Activated CD8-positive, alpha-beta T cell treated with anti-CD3 and anti-CD28 coated beads for 36 hours (primary cell): ENCODE results near the gene CLDN1. TPM values are rescaled to one million over a fixed set of nuclear protein-coding genes. Genes with fewer than 3 reads are reported as not detected.

Experiments
- ATAC-seq: fragments of 200-7000 bp; cut with Tn5 transposase; one replicate; pipeline ENCODE4 v1.10.0; 2021; ENCODE audit warnings: mild to moderate bottlenecking, moderate library complexity
- CTCF ChIA-PET: fragments of 350-600 bp; sonication (Branson Sonifier 250); formaldehyde crosslinking; loops from one replicate; lab custom pipeline; 2021; ENCODE audit warnings: antibody characterized with exemption; lab: Charles Lee
- POLR2A ChIA-PET: fragments of 350-600 bp; sonication (Branson Sonifier 250); formaldehyde crosslinking; loops from one replicate; lab custom pipeline; 2021; ENCODE audit warnings: antibody characterized with exemption; lab: Charles Lee
- DNase-seq: peaks from one replicate; pipeline ENCODE4 v3.0.0-alpha.2; 2020
- H3K27ac Mint-ChIP-seq: one replicate; pipeline ENCODE4 v1.8.0; 2021; ENCODE audit warnings: mild to moderate bottlenecking, mixed read lengths
- H3K27me3 Mint-ChIP-seq: one replicate; pipeline ENCODE4 v1.8.0; 2021; ENCODE audit warnings: mixed read lengths
- H3K36me3 Mint-ChIP-seq: one replicate; pipeline ENCODE4 v1.8.0; 2021; ENCODE audit warnings: low read depth, mixed read lengths
- H3K4me1 Mint-ChIP-seq: one replicate; pipeline ENCODE4 v1.8.0; 2021; ENCODE audit warnings: low read depth, mixed read lengths
- H3K4me3 Mint-ChIP-seq: one replicate; pipeline ENCODE4 v1.8.0; 2021; ENCODE audit warnings: mild to moderate bottlenecking, moderate library complexity, mixed read lengths
- H3K9me3 Mint-ChIP-seq: one replicate; pipeline ENCODE4 v1.8.0; 2021; ENCODE audit warnings: mixed read lengths
- intact Hi-C: fragments of 100-400 bp; cut with micrococcal nuclease; formaldehyde crosslinking; loops from one replicate; pipeline ENCODE4 v1.10.0; 2022
- total RNA-seq, 2 experiments: library from RNA; stranded (reverse); gene quantifications; one replicate each; pipeline ENCODE4 v1.2.3, GENCODE V29; 2021
- TF ChIP-seq, protein P1 (sequence below): fragments of 200-600 bp; IDR thresholded peaks from one replicate; pipeline ENCODE4 v1.8.0; 2022; ENCODE audit warnings: antibody characterized with exemption, mild to moderate bottlenecking

Gene CLDN1
- total RNA-seq, 2 experiments from 2014 or later, result 0.58 to 0.77 TPM

DNA sequence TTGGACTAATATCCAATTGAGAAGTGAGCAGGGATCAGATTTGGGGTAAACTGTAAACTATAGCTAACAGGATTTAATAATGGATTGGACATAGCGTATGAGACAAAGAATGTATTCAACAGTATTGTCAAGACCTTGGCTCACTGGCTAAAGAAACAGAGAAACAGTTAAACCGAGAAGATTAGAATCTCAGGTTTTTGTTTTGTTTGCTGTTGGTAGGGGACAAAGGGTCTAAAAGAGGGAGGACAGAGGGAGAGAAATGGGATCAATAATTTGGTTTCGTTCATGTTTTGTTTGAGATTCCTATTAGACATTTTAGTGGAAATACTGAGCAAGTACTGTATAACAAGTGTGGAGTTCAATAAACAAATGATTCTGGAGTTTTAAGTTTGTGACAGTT, 28.6 kb downstream of the CLDN1 start:
- POLR2A ChIA-PET, result no interaction called here
- H3K27ac Mint-ChIP-seq, result no peak overlapping the region
- H3K4me3 Mint-ChIP-seq, result no peak overlapping the region
- intact Hi-C loops, result no loop called here
- H3K27me3 Mint-ChIP-seq, result peaks cover 2% of the 10 kb centered on the region
- H3K36me3 Mint-ChIP-seq, result no peaks in the 10 kb centered on the region
- TF ChIP-seq, protein P1, sequence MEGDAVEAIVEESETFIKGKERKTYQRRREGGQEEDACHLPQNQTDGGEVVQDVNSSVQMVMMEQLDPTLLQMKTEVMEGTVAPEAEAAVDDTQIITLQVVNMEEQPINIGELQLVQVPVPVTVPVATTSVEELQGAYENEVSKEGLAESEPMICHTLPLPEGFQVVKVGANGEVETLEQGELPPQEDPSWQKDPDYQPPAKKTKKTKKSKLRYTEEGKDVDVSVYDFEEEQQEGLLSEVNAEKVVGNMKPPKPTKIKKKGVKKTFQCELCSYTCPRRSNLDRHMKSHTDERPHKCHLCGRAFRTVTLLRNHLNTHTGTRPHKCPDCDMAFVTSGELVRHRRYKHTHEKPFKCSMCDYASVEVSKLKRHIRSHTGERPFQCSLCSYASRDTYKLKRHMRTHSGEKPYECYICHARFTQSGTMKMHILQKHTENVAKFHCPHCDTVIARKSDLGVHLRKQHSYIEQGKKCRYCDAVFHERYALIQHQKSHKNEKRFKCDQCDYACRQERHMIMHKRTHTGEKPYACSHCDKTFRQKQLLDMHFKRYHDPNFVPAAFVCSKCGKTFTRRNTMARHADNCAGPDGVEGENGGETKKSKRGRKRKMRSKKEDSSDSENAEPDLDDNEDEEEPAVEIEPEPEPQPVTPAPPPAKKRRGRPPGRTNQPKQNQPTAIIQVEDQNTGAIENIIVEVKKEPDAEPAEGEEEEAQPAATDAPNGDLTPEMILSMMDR, result no peak
- no peak for ATAC-seq
- DNase-seq, result no peak
- no peaks in the 10 kb centered on the region for H3K4me1 Mint-ChIP-seq
- H3K9me3 Mint-ChIP-seq, result peaks cover 13% of the 10 kb centered on the region
- CTCF ChIA-PET, result interaction anchor here (1.0 kb wide), 1 partner anchor 29 kb away, joined by 4 read pairs; the partner anchor contains the start of gene CLDN1

DNA sequence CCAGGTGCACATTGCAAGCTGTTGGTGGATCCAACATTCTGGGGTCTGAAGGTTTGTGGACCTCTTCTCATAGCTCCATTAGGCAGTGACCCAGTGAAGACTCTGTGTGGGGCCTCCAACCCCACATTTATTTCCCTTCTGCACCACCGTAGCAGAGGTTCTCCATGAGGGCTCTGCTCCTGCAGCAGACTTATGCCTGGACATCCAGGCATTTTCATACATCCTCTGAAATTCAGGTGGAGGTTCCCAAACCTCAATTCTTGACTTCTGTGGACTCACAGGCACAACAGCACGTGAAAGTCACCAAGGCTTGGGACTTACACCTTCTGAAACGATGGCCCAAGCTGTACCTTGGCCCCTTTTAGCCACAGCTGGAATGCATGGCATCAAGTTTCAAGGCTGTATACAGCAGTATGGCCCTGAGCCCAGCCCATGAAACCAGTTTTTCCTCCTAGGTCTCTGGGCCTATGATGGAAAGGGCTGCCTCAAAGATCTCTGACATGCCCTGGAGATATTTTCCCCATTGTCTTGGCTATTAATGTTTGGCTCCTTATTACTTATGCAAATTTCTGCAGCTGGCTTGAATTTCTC, 30.2 kb downstream of the CLDN1 start:
- H3K27me3 Mint-ChIP-seq, result peaks cover 2% of the 10 kb centered on the region
- no peak overlapping the region for H3K27ac Mint-ChIP-seq
- ChIA-PET CTCF (no interaction called here), POLR2A (no interaction called here)
- no peaks in the 10 kb centered on the region for H3K36me3 Mint-ChIP-seq
- H3K4me3 Mint-ChIP-seq, result no peak overlapping the region
- ATAC-seq (no peak), DNase-seq (no peak)
- TF ChIP-seq, protein P1, result no peak
- intact Hi-C loops, result no loop called here
- peaks cover 20% of the 10 kb centered on the region for H3K9me3 Mint-ChIP-seq
- H3K4me1 Mint-ChIP-seq, result no peaks in the 10 kb centered on the region

- peaks cover 29% of the 10 kb centered on the region for H3K9me3 Mint-ChIP-seq
- TF ChIP-seq, protein P1, result no peak
- H3K27ac Mint-ChIP-seq, result no peak overlapping the region
- ChIA-PET POLR2A (no interaction called here), CTCF (interaction anchor here (1.3 kb wide), 1 partner anchor 32 kb away, joined by 4 read pairs; the partner anchor contains the start of gene CLDN1)
- H3K4me3 Mint-ChIP-seq, result no peak overlapping the region
- no peaks in the 10 kb centered on the region for H3K4me1 Mint-ChIP-seq
- H3K27me3 Mint-ChIP-seq, result no peaks in the 10 kb centered on the region
- DNase-seq, result no peak
- intact Hi-C loops, result no loop called here
- ATAC-seq, result no peak
- peaks cover 3% of the 10 kb centered on the region for H3K36me3 Mint-ChIP-seq
Observed at GRCh38 chr3:190289989-190290388, 32.3 kb downstream of the CLDN1 start.

DNA sequence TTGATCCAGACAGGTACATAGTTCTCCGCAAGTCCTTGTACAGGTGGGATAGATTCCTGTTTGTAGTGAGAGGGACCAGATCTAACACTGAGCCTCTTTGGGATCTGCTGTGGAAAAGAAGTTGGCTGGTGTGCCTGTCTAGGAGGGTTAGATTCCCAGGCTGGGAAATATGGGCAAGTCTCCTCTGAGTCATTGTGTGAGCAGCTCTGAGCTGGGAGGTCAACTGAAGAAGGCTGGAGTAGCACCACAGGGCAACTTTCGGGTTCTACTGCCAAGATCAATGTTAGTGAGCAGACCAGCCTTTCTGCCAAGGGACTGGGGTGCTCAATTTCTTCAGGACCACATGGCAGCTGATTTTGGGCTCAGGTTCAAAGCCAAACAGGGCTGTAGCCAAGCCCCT, 33.4 kb downstream of the CLDN1 start:
- no peak for ATAC-seq
- H3K27me3 Mint-ChIP-seq, result no peaks in the 10 kb centered on the region
- H3K4me3 Mint-ChIP-seq, result no peak overlapping the region
- CTCF ChIA-PET, result no interaction called here
- DNase-seq, result no peak
- POLR2A ChIA-PET, result no interaction called here
- H3K4me1 Mint-ChIP-seq, result no peaks in the 10 kb centered on the region
- intact Hi-C loops, result no loop called here
- TF ChIP-seq, protein P1, result no peak
- H3K9me3 Mint-ChIP-seq, result peaks cover 30% of the 10 kb centered on the region
- H3K36me3 Mint-ChIP-seq, result peaks cover 3% of the 10 kb centered on the region
- H3K27ac Mint-ChIP-seq, result no peak overlapping the region

- Mint-ChIP-seq H3K36me3 (peaks cover 3% of the 10 kb centered on the region), H3K4me3 (no peak overlapping the region), H3K4me1 (no peaks in the 10 kb centered on the region), H3K27me3 (no peaks in the 10 kb centered on the region), H3K9me3 (peaks cover 22% of the 10 kb centered on the region), H3K27ac (no peak overlapping the region)
- TF ChIP-seq, protein P1, result no peak
- ChIA-PET CTCF (no interaction called here), POLR2A (no interaction called here)
- no peak for DNase-seq
- ATAC-seq, result no peak
- intact Hi-C loops, result no loop called here
Observed at GRCh38 chr3:190286014-190286413, 36.2 kb downstream of the CLDN1 start.
